ENCODE results near the gene CNOT4. TPM values are rescaled to one million over a fixed set of nuclear protein-coding genes. Genes with fewer than 3 reads are reported as not detected.

CNOT4 gene
- total RNA-seq, 2 donors from 2014 or later: 19.0 to 44.7 TPM

GRCh38 chr7:135403302-135403701, 106.6 kb downstream of the CNOT4 start:
- H3K4me1 ChIP-seq (replicated peaks): no peaks in the 10 kb centered on the region
- intact Hi-C loops (cut with DNase I): no loop called here
- no peak overlapping the region for H3K27ac ChIP-seq
- H3K27me3 ChIP-seq (replicated peaks; ENCODE audit: insufficient read depth): no peaks in the 10 kb centered on the region
- no peaks in the 10 kb centered on the region for H3K9me3 ChIP-seq
- no peak for DNase-seq (ENCODE audit: low spot score)
- H3K36me3 ChIP-seq: no peaks in the 10 kb centered on the region
- TF ChIP-seq POLR2AphosphoS5 (IDR thresholded peaks at IDR 0.05) (no peak), CTCF (IDR thresholded peaks at IDR 0.05) (no peak), POLR2A (IDR thresholded peaks at IDR 0.05) (no peak)
- 89% methylated on average over 3 of the region's 3 CpGs for WGBS
- no peak overlapping the region for H3K4me3 ChIP-seq

GRCh38 chr7:135397689-135398088, 112.2 kb downstream of the CNOT4 start:
- H3K36me3 ChIP-seq: no peaks in the 10 kb centered on the region
- no peak overlapping the region for H3K27ac ChIP-seq
- no peaks in the 10 kb centered on the region for H3K27me3 ChIP-seq (replicated peaks; ENCODE audit: insufficient read depth)
- intact Hi-C loops (cut with DNase I): no loop called here
- DNase-seq (ENCODE audit: low spot score): no peak
- no peak for TF ChIP-seq CTCF (IDR thresholded peaks at IDR 0.05)
- TF ChIP-seq POLR2AphosphoS5 (IDR thresholded peaks at IDR 0.05): no peak
- no peak for TF ChIP-seq POLR2A (IDR thresholded peaks at IDR 0.05)
- H3K9me3 ChIP-seq: no peaks in the 10 kb centered on the region
- no peak overlapping the region for H3K4me3 ChIP-seq
- H3K4me1 ChIP-seq (replicated peaks): no peaks in the 10 kb centered on the region

- WGBS: 75% methylated on average over 4 of the region's 4 CpGs
- intact Hi-C loops (cut with DNase I): no loop called here
- no peak for DNase-seq (ENCODE audit: low spot score)
- no peaks in the 10 kb centered on the region for H3K36me3 ChIP-seq
- H3K9me3 ChIP-seq: no peaks in the 10 kb centered on the region
- H3K4me1 ChIP-seq (replicated peaks): no peaks in the 10 kb centered on the region
- TF ChIP-seq POLR2AphosphoS5 (IDR thresholded peaks at IDR 0.05) (no peak), POLR2A (IDR thresholded peaks at IDR 0.05) (no peak), CTCF (IDR thresholded peaks at IDR 0.05) (no peak)
- no peaks in the 10 kb centered on the region for H3K27me3 ChIP-seq (replicated peaks; ENCODE audit: insufficient read depth)
- no peak overlapping the region for H3K27ac ChIP-seq
- no peak overlapping the region for H3K4me3 ChIP-seq
Measured at GRCh38 chr7:135392701-135393100, 117.2 kb downstream of the CNOT4 start.

- WGBS: 82% methylated on average over 3 of the region's 3 CpGs
- H3K27ac ChIP-seq: no peak overlapping the region
- H3K27me3 ChIP-seq (replicated peaks; ENCODE audit: insufficient read depth): no peaks in the 10 kb centered on the region
- intact Hi-C loops (cut with DNase I): no loop called here
- no peak overlapping the region for H3K4me3 ChIP-seq
- H3K4me1 ChIP-seq (replicated peaks): no peaks in the 10 kb centered on the region
- H3K9me3 ChIP-seq: no peaks in the 10 kb centered on the region
- no peak for DNase-seq (ENCODE audit: low spot score)
- TF ChIP-seq POLR2A (IDR thresholded peaks at IDR 0.05): no peak
- TF ChIP-seq POLR2AphosphoS5 (IDR thresholded peaks at IDR 0.05): no peak
- no peak for TF ChIP-seq CTCF (IDR thresholded peaks at IDR 0.05)
- H3K36me3 ChIP-seq: no peaks in the 10 kb centered on the region
Measured at GRCh38 chr7:135391514-135391913, 118.4 kb downstream of the CNOT4 start.

- TF ChIP-seq POLR2AphosphoS5 (IDR thresholded peaks at IDR 0.05) (no peak), POLR2A (IDR thresholded peaks at IDR 0.05) (no peak), CTCF (IDR thresholded peaks at IDR 0.05) (no peak)
- H3K4me1 ChIP-seq (replicated peaks): no peaks in the 10 kb centered on the region
- DNase-seq (ENCODE audit: low spot score): no peak
- H3K4me3 ChIP-seq: no peak overlapping the region
- H3K27me3 ChIP-seq (replicated peaks; ENCODE audit: insufficient read depth): no peaks in the 10 kb centered on the region
- no peak overlapping the region for H3K27ac ChIP-seq
- no peaks in the 10 kb centered on the region for H3K36me3 ChIP-seq
- H3K9me3 ChIP-seq: no peaks in the 10 kb centered on the region
- intact Hi-C loops (cut with DNase I): no loop called here
Measured at GRCh38 chr7:135390829-135391228, 119.1 kb downstream of the CNOT4 start.

All from prostate gland (tissue), 2 donors.